SK-N-DZ (cell line): ENCODE measurements around the gene TUBG2.
"Not testable (repeated sequence)": the region's sequence is repeated elsewhere in the genome, so short reads cannot be mapped to it uniquely, and the experiment has no call there.

Experiments
- DNase-seq: peaks from one replicate; pipeline ENCODE4 v3.0.0-alpha.2; 2015; ENCODE audit warnings: low spot score

TUBG2 gene

DNA sequence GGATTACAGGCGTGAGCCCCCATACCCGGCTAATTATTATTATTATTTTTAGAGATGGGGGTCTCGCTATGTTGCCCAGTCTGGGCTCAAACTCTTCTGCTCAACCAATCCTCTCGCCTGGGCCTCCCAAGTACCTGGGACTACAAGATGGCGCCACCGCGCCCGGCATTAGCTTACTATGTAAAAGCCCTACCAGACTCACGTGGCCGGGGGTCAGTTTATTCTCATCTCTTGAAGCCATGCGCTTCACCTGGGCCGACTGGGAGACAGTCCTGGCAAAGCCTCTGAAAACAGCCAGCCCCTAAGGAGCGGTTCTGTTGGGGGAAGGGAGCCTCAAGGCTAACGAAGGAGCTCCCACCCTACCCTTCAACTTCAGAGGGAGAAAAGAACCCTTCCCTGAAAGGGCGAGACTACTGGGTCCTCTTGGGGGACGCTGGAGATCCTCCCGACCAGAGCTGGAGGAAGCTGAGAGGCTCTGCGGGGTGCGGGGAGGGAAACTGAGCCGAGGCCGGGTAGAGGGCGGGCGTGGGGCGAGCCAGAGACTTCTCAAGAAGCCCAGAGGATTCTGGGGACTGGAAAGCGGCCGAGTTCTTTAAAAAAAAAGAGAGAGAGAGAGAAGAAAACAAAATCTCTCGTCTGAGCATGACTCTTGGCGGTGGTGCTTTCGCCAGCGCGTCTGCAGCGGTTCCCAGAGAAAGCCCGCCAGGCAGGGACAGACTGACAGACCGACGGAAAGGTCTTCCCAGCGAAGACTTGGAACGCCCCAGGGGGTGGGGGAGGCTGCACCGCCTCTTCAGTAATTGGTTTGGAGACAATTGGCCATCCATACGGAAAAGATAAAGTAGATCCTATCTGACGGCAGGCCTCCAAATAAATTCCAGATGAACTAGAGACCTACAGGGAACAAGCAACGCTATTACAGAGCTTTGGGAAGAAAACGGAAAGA is 5.6 kb upstream of the TUBG2 start:
- DNase-seq, result peak; percentile 86

DNA sequence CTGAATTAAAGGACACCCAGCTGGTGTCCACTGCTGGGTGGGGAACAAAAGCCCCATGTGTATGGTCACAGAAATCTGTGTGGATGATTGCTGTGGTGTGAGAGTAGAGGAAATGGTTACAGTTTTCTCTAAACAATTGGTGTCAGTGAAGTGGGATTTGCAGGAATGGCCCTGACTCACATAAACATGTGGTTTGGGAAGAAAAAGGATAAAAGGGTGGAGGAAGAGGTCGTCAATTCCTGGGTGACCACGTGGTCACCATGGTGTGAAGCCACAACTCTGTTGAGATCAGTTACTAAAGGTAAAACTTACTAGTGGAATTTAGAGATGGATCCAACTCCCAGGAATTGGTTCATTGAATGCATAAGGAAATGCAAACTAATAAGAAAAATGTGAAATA is 3.6 kb upstream of the TUBG2 start:
- no peak for DNase-seq

DNA sequence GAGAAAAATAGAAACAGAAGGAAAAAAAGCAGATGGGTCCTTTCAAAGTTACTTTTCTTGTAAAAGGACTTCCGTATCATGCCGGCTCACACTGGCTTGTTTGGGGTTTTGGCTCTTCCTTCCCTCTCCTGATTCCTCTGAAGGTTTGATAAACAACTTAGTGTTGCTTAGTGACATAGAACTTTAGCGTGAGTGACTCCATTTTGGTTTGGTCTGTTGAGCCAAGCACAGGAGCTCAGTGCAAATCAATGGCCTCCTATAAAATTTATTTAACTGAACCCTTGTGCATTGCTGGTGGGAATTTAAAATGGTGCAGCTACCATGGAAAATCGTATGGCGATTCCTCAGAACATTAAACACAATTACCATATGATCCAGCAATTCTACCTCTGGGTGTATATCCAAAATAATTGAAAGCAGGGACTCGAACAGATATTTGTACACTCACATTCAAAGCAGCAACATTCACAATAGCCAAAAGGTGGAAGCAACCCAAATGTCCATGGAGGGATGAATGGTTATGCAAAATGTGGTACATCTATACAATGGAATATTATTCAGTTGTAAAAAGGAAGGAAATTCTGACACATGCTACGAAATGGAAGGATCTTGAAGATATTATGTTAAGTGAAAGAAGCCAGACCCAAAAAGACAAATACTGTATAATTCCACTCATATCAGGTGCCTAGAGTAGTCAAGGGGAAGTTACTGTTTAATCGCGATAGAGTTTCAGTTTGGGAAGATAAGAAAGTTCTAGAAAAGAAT is 1.1 kb upstream of the TUBG2 start:
- no peak for DNase-seq

DNA sequence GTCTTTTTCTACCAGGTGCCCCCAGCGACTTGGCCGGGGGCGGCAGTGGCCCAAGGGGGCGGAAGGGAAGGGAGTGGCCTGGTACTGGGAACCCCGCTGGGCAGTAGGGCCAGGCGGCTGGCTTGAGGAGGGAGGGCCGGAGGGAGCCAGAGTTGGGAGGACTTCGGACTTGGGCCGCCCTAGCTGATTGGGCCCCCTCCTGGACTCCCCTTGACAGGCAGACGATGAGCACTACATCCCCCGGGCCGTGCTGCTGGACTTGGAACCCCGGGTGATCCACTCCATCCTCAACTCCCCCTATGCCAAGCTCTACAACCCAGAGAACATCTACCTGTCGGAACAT is 819 bp downstream of the TUBG2 start:
- DNase-seq, result not testable (repeated sequence)

DNA sequence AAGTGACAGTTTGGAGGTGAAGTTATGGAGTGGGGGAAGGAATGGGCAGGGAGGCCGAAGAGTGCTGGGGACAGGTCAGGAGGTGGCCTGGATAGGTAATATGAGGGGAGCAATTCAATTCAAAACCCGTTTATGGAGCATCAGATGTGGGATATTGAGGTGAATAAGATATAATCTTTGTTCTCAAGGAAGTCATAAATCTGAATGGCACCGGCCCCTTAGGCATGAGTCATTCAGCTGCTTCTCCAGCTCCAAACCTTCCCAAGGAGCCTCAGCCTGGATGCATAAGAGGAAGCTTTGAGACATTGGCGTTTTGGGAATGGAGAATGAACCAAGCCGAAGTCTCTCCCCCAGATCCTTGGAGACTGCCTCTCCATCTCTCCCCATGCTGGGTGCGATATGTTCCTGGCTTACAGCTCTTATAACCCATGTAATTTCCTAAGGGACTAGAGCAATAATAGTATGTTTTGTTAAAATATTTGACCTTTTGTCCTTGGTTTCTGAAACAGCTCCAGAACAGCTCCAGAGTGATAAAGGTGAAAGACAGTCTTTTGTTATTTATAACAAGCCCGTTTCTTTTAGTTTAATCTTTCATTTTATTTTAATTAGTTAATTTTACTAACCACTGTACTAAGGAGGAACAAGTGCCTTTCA is 1.7 kb downstream of the TUBG2 start:
- DNase-seq, result no peak

DNA sequence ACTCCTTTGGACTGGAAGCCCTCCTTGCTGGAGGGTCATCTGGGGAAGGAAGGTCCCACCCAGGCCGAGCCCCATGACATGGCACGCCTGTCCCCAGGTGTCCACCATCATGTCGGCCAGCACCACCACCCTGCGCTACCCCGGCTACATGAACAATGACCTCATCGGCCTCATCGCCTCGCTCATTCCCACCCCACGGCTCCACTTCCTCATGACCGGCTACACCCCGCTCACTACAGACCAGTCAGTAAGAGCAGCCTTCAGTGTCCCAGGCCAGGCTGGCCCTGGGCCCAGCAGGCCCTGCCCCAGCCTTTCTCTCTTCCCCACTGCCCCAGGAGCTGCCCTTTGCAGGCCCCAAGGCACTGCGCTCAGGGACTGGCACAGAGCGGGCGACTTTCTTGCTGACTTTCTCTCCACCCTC is 6.5 kb downstream of the TUBG2 start:
- DNase-seq, result no peak

DNA sequence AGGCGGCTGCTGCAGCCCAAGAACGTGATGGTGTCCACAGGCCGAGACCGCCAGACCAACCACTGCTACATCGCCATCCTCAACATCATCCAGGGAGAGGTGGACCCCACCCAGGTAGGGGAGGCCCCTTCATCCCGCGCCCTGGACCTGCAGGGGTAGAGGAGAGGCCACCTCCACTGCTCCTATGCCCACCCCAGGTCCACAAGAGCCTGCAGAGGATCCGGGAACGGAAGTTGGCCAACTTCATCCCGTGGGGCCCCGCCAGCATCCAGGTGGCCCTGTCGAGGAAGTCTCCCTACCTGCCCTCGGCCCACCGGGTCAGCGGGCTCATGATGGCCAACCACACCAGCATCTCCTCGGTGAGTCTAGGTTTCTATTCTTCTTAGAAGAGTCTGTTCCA is 7.0 kb downstream of the TUBG2 start:
- DNase-seq, result not testable (repeated sequence)

DNA sequence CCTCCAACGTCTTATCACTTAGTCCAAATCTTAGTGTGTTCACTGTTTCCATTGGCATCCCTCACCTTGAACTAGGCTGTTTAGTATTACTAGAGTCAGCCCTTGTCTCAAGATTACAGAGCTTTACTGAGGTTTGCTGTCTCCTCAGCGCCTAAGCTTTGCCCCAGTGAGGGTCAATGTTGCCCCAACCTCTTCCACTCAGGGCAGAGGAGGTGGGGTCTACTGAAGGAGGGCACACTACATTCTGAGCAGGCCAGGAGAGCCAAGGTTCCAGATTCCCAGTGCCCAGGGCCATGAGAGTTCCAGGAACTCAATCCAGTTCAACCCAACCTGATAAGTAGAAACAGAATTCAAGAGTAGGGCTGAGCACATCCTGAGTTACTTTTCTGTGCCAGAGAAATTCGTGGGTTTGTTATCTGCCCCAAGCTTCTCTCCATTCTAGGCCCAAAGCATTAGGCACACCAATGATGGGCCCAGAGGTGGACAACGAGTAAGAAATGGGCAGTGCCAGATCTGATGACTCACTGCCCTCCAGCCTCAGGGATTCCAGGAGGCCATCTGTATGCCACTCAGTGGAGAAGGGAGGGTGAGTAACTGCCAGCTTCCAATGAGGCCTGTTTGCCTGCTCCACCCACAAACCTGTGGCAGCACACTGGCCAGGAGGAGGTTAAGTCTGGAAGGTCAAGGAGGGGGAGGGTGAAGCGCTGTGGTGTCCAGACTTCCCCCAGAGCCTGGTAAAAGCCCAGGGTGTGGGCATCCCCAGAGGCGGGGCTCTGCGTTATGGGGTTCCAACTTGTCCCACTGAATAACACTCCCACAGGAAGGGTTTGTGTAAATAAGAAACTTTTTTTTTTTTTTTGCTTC is 8.2 kb downstream of the TUBG2 start:
- no peak for DNase-seq

DNA sequence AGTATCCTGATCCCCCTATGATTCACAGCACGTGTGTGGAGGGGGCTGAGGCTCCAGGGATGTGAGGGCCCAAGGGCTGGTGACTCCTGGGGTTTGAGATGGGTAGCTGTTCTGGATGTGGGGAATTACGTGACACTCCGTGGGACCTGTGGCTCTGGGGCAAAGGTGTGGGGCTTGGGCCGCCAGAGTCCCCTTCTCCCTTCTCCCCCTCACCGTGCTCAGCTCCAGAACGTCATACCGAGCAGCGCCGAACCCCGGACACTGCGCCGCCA is 10.6 kb downstream of the TUBG2 start:
- no peak for DNase-seq

DNA sequence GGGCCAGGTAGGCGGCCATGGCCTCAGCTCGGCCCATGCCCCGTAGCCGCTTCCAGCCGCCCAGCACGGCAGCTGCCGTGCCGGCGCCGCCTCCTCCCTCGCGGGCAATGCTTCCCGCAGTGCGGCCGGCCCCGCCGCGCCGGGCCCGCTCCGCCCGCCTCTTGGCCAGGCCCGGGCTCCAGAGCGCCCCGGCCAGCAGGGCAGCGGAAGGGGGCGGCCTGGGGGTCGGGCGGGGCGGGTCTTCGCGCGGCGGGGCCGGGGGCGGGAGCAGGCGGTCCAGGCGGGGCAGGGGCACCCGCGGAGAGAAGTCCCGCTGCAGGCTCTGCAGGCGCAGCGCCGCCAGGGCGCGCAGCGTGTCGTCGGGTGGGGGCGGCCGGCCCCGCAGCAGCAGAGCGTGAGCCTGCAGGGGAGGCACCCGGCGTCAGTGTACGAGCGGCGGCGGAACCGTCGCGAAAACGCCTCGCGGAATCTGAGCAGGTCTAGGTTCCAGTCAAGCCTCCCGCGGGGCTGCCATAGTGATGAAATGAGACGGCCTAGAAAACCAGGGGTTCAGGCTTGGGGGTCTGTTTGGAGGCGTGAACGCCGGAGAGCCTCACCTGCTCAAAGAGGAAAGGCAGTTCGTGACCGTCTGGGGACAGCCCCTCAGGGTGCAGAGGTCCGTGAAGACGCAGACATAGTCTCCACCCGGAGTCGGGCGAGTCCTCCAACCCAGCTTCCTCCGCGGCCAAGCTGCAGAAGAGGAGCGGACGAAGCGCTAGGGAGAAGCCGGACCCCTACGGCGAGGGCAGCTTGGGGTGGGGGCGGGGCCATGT is 11.1 kb downstream of the TUBG2 start:
- DNase-seq, result no peak

DNA sequence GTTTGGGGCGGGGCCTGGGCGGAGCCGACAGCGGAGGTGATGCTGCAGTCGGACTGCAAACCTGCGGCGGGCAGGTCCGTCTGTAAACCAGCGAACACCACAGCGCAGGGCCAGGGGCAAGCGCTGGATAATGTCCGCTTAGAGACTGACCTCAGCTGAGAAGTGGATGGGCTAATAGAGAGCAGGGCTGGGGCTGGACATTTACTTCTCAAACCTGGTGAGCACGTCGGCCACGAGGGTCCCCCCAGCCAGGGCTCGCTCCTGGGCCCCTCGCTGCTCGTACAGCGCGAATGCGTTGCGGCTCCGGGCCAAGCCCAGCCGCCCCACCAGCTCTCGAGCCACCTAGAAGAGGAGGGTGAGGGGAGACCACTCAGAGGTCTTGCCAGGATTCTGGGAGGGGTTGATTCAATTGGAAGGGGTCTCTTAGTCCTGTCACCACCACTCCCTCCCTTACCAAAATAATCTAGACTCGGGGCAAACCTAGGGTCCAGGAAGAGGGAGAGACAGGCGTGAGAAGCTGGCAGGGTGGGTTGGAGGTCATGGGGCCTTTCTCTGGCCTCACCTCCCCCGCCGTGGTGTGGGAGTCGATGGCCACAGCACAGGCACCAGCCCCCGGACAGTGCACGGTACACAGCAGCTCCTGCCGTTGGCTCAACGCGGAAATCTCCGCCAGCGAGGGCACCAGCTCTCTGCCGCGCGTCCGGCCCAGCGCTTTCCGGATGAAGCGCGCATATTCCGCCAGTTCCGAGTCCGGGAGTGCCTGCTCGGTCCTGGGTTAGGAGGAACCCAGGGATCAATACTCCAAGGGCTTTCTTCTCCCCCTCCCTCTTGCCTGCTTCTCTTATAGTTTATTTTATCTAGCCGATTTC is 11.9 kb downstream of the TUBG2 start:
- no peak for DNase-seq

DNA sequence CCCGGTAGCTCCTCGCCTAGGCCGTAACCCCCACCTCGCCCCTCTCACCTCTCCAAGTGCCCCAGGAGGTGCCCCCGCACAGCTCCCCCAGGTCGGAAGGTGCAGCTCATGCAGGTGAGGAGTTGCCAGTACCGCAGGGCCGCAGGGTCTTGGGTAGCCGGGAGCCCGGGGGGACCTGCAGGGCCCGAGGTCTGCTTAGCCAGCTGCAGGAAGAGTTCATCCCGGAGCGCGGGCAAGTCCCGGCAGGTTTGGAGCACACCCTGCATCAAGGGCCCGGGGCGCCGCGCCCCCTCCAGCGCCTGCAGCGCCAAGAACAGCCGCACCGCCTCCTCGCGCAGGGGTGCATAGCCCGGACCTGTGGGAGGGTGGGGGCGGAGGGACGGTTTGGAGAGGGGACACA is 13.0 kb downstream of the TUBG2 start:
- DNase-seq, result no peak

DNA sequence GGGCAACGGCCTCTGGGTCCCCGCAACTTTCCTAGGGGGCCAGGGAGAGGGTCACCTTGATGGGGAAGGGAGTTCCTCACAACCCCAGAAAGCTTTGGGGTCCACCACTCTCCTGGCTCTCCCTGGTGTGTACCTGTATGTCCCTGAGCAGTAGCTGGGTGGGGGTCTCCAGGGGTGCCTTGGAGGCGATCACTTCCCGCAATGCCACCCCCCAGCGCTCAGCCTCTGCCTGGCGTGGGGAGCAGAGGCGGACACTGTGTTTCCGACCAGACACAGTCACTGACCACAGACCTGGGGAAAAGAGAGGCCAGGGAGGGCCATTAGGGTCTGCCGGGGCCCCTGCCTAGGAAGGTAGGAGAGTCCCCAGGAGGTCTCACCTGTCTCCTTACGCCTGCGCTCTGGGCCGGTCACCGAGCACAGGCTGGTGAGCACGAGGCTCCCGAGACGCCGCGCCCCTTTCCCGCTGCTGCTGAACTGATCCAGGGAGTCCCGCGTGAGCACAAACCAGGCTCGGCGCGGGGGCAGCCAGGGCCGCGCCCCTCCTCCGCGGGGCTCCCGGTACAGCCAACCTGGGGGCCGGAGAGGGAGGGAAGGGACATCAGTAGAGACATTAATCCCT is 14.3 kb downstream of the TUBG2 start:
- no peak for DNase-seq

DNA sequence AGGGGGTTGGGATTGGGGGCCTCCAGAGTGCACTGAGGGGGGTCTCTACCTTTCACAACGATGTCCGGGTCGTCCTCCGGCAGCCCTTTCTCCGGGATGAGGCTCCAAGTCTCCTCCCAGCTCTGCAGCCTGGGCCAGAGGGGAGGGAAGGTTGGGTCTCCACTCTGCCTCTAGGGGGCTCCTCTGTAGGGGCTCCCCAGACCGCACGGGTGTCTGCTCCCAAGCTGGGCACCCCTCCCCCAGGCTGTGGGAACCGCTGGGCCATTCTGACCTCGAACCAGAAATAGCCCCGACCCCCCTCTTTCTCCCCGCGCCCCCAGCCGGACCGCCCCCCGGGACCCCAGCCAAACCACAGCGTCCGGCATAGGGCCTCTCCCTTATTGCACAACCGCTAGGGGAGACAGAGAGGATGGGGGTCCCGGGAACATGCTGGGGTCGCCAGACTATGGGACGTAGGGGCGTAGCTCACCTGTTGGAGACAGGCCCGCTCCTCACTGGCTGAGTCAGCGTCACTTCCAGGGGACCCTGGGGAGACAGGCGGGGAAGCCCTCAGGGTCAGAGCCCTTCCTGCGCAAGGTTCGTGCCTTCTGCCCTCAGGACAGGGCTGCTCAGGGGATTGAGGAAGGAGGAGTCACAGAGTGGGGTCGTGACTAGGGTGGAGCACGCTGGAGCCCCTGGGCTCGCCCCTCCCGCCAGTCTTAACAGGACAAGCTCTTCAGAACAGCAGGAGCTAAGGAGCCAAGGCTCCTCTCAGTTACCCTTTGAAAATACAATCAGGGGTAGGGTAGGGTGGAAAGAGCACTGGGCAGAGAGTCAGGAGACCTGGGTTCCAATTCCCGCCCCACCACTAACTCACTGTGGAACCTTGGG is 15.0 kb downstream of the TUBG2 start:
- DNase-seq, result no peak

DNA sequence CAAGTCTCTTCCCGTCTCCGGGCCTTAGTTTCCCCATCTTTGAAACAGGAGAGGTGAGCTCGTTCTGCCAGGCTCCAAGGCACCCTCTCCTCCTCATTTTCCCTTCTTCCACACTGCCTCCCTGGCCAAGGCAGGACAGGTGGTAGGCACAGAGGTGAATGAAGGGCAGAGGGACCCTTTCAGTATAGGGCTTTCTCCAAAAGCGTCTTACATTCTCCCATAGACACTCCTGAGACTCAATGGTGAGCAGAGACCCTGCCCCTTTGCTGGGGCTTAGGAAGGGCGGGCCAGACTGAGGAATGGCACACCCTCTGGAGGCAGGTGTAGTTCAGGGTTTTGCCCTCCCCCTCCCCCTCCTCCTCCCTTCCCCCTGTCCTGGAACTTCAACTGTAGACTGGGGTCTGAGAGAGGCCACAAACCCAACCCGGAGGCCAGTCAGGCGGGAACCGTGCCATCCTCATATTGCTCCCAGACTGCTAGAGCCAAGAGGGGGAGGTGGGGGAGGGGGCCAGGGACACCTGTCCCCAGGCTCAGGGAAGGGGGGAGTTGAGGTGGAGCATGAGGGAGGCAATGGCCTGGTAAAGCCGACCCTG is 15.8 kb downstream of the TUBG2 start:
- no peak for DNase-seq

DNA sequence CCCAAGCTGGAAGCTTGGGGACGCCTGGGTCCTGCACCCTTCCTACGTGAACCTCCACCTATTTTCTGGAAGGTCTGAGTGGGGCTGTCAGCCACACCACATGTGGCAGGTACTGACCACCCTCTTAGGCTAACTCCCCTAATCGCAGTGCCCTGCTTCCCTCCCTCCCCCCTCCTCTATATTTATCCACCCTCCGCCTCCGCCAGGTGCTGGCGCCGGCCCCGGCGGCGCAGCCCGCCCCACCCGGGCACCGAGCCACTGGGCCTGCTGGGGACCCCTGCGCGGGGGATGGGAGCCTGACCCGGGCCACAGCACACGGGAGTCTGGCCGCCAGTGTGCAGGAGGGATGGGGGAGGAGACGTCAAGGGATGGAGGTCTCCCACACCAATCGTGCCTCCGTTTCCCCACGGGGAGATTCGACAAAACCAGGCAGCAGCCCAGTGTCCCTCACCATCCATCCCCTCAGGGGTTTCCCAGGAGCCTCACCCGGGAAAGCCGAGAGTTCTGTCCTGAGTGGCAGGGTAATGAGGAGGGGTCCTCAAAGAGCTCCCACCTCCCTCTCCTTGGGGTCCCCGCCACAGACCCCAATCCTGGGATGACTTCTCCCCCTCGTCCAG is 16.4 kb downstream of the TUBG2 start:
- DNase-seq, result no peak

DNA sequence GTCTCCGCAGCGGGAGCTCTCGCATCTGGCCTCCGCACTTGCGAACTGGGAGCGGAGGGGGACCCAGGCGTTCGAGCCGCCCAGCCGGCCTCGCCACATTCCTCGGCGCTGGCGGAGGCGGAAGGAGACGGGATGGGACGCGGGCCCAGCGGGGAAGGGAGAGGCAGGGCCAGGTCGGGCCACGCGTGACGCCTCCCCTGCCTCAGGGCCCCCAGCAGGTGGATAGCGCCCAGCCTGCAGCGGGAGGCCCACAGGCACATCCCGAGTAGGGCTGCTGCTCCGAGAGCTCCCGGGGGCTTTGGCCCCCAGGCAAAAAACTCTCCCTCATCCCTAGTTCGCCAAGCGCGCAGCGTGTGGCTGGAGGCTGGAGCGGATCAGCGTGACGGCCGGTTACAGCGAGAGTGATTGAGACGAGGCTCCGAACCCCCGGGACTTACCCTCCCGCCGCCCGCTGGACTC is 16.9 kb downstream of the TUBG2 start:
- no peak for DNase-seq
